ENCODE measurements around the gene MRPL52.
"Not testable (repeated sequence)": the region's sequence is repeated elsewhere in the genome, so short reads cannot be mapped to it uniquely, and the experiment has no call there.

MRPL52 gene

DNA sequence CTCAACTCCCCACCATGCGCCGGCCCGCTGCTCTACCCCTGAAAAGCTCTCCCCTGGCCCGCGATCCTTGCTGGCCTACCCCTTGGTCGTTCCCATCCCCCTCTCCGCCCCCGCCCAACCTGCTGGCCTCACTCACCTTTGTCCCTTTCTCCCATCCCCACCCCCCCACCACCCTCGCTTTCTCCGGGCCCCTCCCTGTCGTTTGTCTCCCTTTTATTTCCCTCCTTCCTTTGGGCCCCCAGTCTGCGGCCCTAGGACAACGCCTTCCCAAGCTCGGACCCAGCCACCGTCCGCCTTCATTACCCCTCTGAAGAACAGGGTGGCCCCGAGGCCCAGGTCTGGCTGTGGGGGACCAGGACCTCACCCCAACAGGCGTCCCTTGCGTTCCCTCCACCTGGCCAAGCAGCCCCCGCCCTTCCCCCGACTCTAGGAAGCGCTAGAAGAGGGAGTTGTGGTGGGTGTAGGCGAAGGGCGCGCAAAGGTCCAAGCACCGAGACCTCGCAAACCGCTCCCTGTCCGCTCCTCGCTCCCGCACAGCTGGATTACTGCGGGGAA lies 7.6 kb upstream of the MRPL52 start:
- Histone ChIP-seq H3K9me3 (ENCODE audit: control insufficient read depth in 2 of 2, low read length in 2 of 2) (no peaks in the 10 kb centered on the region), H3K4me3 (ENCODE audit: low read length in 2 of 2) (peak overlapping the region; percentile 50 to 66), H3K36me3 (ENCODE audit: control insufficient read depth in 2 of 2, insufficient read depth in 2 of 2, low read length in 2 of 2) (no peaks in the 10 kb centered on the region), H3K4me1 (ENCODE audit: control insufficient read depth in 2 of 2, insufficient read depth in 2 of 2, low read length in 2 of 2) (peaks cover 15% of the 10 kb centered on the region in 2 donors), H3K27ac (ENCODE audit: low read depth in 2 of 2, low read length in 2 of 2) (peak overlapping the region; percentile 22 to 56), H3K27me3 (ENCODE audit: control insufficient read depth in 2 of 2, insufficient read depth in 2 of 2, low read length in 2 of 2) (no peaks in the 10 kb centered on the region), H3K9ac (ENCODE audit: low read depth in 1 of 2, low read length in 2 of 2) (peak overlapping the region; percentile 52 to 58)

DNA sequence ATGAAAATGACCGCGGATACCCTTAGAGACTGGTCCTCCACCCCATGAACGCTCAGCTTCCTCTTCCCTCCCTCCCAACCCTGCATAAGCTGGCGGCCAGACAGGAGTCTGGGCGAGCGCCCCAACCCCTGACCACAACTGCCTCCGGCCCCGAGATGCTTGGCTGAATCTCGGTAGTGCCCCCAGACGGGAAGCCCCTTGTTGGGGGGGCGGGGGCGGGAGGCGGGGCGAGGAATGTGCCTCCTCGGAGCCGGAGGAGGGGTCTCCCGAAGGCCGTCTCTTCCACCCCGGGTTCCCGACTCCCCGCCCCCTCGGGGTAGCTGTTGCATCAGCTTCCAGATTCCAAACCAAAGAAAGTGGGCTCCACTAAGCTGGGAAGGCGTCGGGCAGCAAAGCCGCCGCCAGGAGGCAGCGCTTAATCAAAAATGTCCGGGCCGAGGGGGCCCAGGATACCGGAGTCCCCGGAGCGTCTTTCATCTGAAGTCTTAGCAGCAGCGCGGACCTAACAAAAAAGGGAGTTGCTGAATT lies 7.1 kb upstream of the MRPL52 start:
- H3K4me1 ChIP-seq (ENCODE audit: control insufficient read depth in 2 of 2, insufficient read depth in 2 of 2, low read length in 2 of 2), result peaks cover 15% of the 10 kb centered on the region in 2 donors
- H3K4me3 ChIP-seq (ENCODE audit: low read length in 2 of 2), result peak overlapping the region; percentile 50 to 66
- H3K9ac ChIP-seq (ENCODE audit: low read depth in 1 of 2, low read length in 2 of 2), result peak overlapping the region; percentile 52 to 58
- peak overlapping the region; percentile 22 to 56 for H3K27ac ChIP-seq (ENCODE audit: low read depth in 2 of 2, low read length in 2 of 2)
- no peaks in the 10 kb centered on the region for H3K36me3 ChIP-seq (ENCODE audit: control insufficient read depth in 2 of 2, insufficient read depth in 2 of 2, low read length in 2 of 2)
- H3K27me3 ChIP-seq (ENCODE audit: control insufficient read depth in 2 of 2, insufficient read depth in 2 of 2, low read length in 2 of 2), result no peaks in the 10 kb centered on the region
- no peaks in the 10 kb centered on the region for H3K9me3 ChIP-seq (ENCODE audit: control insufficient read depth in 2 of 2, low read length in 2 of 2)

GRCh38 chr14:22824711-22825359 lies 4.9 kb upstream of the MRPL52 start:
- Histone ChIP-seq H3K4me3 (ENCODE audit: low read length in 2 of 2) (no peak overlapping the region), H3K9me3 (ENCODE audit: control insufficient read depth in 2 of 2, low read length in 2 of 2) (no peaks in the 10 kb centered on the region), H3K4me1 (ENCODE audit: control insufficient read depth in 2 of 2, insufficient read depth in 2 of 2, low read length in 2 of 2) (peaks cover 9 to 14% of the 10 kb centered on the region in 2 donors), H3K27me3 (ENCODE audit: control insufficient read depth in 2 of 2, insufficient read depth in 2 of 2, low read length in 2 of 2) (no peaks in the 10 kb centered on the region), H3K36me3 (ENCODE audit: control insufficient read depth in 2 of 2, insufficient read depth in 2 of 2, low read length in 2 of 2) (no peaks in the 10 kb centered on the region), H3K9ac (ENCODE audit: low read depth in 1 of 2, low read length in 2 of 2) (no peak overlapping the region), H3K27ac (ENCODE audit: low read depth in 2 of 2, low read length in 2 of 2) (no peak overlapping the region)

- H3K27me3 ChIP-seq (ENCODE audit: control insufficient read depth in 2 of 2, insufficient read depth in 2 of 2, low read length in 2 of 2); H3K9me3 ChIP-seq (ENCODE audit: control insufficient read depth in 2 of 2, low read length in 2 of 2); H3K36me3 ChIP-seq (ENCODE audit: control insufficient read depth in 2 of 2, insufficient read depth in 2 of 2, low read length in 2 of 2): not testable (repeated sequence)
- Histone ChIP-seq H3K27ac (ENCODE audit: low read depth in 2 of 2, low read length in 2 of 2) (peak overlapping the region; percentile 61 to 77), H3K9ac (ENCODE audit: low read depth in 1 of 2, low read length in 2 of 2) (peak overlapping the region; percentile 84 to 87), H3K4me1 (ENCODE audit: control insufficient read depth in 2 of 2, insufficient read depth in 2 of 2, low read length in 2 of 2) (peaks cover 6 to 12% of the 10 kb centered on the region in 2 donors), H3K4me3 (ENCODE audit: low read length in 2 of 2) (peak overlapping the region; percentile 94 to 95)
These were observed 519 bp upstream of the MRPL52 start for GRCh38 chr14:22829076-22829660.

DNA sequence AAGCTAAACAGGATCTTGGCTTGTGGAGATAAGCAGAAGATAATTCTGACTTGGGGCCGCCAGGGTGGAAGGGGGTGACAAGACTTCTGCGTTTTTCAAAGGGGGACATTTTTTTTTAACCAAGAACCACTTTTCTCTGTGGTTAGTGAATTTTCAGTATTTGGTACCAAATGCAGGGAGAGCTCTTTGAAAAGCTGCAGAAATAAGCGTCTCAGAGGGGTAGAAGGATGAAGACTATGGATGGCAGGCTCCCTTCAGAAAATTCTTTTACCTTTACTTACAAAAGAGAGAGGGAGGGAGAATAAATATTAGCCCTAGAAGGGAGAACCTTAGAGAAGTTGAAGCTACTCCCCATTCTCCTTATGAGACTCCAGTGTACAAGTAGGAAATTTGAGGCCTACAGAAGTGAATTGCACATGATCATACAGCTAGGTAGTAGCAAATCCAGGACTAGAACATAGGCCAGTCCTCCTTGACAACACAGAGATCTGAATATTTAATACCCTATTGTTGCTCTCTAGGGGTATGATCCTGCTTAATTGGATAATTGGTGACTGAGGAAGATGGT lies 840 bp downstream of the MRPL52 start:
- H3K27ac ChIP-seq (ENCODE audit: low read depth in 2 of 2, low read length in 2 of 2), result peak overlapping the region in 1 of 2 donors; percentile 77
- peak overlapping the region; percentile 84 to 87 for H3K9ac ChIP-seq (ENCODE audit: low read depth in 1 of 2, low read length in 2 of 2)
- H3K4me3 ChIP-seq (ENCODE audit: low read length in 2 of 2), result peak overlapping the region; percentile 94 to 95

GRCh38 chr14:22835505-22835904 lies 5.8 kb downstream of the MRPL52 start:
- no peaks in the 10 kb centered on the region for H3K27me3 ChIP-seq (ENCODE audit: control insufficient read depth in 2 of 2, insufficient read depth in 2 of 2, low read length in 2 of 2)
- no peak overlapping the region for H3K4me3 ChIP-seq (ENCODE audit: low read length in 2 of 2)
- peaks cover 13 to 19% of the 10 kb centered on the region in 2 donors for H3K4me1 ChIP-seq (ENCODE audit: control insufficient read depth in 2 of 2, insufficient read depth in 2 of 2, low read length in 2 of 2)
- peak overlapping the region in 1 of 2 donors; percentile 96 for H3K9ac ChIP-seq (ENCODE audit: low read depth in 1 of 2, low read length in 2 of 2)
- no peaks in the 10 kb centered on the region for H3K9me3 ChIP-seq (ENCODE audit: control insufficient read depth in 2 of 2, low read length in 2 of 2)
- H3K36me3 ChIP-seq (ENCODE audit: control insufficient read depth in 2 of 2, insufficient read depth in 2 of 2, low read length in 2 of 2), result peaks cover 10 to 15% of the 10 kb centered on the region in 2 donors
- H3K27ac ChIP-seq (ENCODE audit: low read depth in 2 of 2, low read length in 2 of 2), result no peak overlapping the region

More for the DNA sequence above, 840 bp downstream of the MRPL52 start:
- no peaks in the 10 kb centered on the region for H3K27me3 ChIP-seq (ENCODE audit: control insufficient read depth in 2 of 2, insufficient read depth in 2 of 2, low read length in 2 of 2)
- H3K4me1 ChIP-seq (ENCODE audit: control insufficient read depth in 2 of 2, insufficient read depth in 2 of 2, low read length in 2 of 2), result peaks cover 6 to 12% of the 10 kb centered on the region in 2 donors
- no peaks in the 10 kb centered on the region for H3K9me3 ChIP-seq (ENCODE audit: control insufficient read depth in 2 of 2, low read length in 2 of 2)
- H3K36me3 ChIP-seq (ENCODE audit: control insufficient read depth in 2 of 2, insufficient read depth in 2 of 2, low read length in 2 of 2), result peaks cover 10 to 15% of the 10 kb centered on the region in 2 donors

DNA sequence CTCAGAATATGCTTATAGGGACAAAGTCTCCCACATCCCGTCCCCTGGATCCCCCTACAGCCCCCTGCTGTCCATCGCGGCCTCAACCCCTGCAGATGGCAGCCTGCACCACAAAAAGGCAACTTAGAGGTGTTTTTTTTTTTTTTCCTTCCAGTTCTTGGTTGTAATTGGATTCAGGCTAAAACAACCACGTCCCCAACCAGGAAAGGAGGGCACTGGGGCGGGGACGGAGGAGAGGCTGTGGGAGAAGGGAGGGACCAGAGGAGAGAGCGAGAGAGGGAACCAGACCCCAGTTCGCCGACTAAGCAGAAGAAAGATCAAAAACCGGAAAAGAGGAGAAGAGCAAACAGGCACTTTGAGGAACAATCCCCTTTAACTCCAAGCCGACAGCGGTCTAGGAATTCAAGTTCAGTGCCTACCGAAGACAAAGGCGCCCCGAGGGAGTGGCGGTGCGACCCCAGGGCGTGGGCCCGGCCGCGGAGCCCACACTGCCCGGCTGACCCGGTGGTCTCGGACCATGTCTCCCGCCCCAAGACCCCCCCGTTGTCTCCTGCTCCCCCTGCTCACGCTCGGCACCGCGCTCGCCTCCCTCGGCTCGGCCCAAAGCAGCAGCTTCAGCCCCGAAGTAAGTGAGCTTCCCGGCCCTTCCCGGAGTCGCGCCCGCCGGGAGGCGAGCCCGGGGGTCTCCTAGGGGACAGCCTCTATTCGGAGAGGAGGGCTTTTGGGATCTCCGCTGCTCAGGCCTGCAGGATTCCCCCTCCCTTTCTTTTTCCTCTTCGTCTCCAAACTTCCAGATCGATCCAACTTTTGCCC lies 6.8 kb downstream of the MRPL52 start, which contains the start of gene MMP14:
Gene MMP14 (plus strand): TSS at position 285 of the 813 bp plus-strand sequence. CDS start 233 bp downstream, at position 518.
- Histone ChIP-seq H3K9me3 (ENCODE audit: control insufficient read depth in 2 of 2, low read length in 2 of 2) (no peaks in the 10 kb centered on the region), H3K36me3 (ENCODE audit: control insufficient read depth in 2 of 2, insufficient read depth in 2 of 2, low read length in 2 of 2) (peaks cover 12 to 21% of the 10 kb centered on the region in 2 donors), H3K27ac (ENCODE audit: low read depth in 2 of 2, low read length in 2 of 2) (peak within 1 kb of the TSS; percentile 85 to 88), H3K27me3 (ENCODE audit: control insufficient read depth in 2 of 2, insufficient read depth in 2 of 2, low read length in 2 of 2) (no peaks in the 10 kb centered on the region), H3K9ac (ENCODE audit: low read depth in 1 of 2, low read length in 2 of 2) (peak within 1 kb of the TSS; percentile 84 to 96), H3K4me1 (ENCODE audit: control insufficient read depth in 2 of 2, insufficient read depth in 2 of 2, low read length in 2 of 2) (peaks cover 10 to 17% of the 10 kb centered on the region in 2 donors), H3K4me3 (ENCODE audit: low read length in 2 of 2) (peak within 1 kb of the TSS; percentile 90 to 96)

DNA sequence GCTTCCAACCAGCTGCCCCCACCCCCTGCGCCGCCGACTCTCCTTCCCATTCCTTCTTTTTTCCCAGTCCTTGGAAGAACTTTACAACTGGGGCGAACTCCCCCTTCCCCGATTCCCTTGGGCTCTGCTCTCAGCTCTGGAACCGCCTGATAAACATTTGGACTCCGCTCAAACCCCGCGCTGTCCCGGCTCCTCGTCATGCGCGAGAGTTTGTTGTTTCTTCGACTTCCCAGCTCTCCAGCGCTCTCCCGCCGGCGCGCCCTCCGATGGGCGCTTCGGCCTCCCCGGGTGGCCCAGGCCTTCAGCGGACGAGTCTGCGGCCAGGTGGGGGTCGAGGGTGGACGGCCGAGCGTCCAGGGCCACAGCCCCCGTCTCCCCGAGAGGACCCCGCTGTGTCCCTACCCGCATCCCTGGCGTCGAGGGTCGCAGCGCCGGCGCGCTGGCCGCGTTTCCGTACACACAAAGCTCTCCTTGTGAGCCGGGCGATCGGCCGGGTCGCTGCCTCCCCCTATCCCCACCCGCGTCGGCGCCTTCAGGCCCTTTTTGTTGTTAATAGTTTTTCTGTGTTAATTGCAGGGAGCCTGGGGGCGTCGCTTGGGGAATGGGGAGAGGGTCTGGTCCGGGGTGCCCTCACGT lies 7.5 kb downstream of the MRPL52 start:
- peak overlapping the region; percentile 84 to 96 for H3K9ac ChIP-seq (ENCODE audit: low read depth in 1 of 2, low read length in 2 of 2)
- H3K27me3 ChIP-seq (ENCODE audit: control insufficient read depth in 2 of 2, insufficient read depth in 2 of 2, low read length in 2 of 2), result no peaks in the 10 kb centered on the region
- H3K27ac ChIP-seq (ENCODE audit: low read depth in 2 of 2, low read length in 2 of 2), result peak overlapping the region; percentile 85 to 88
- H3K9me3 ChIP-seq (ENCODE audit: control insufficient read depth in 2 of 2, low read length in 2 of 2), result no peaks in the 10 kb centered on the region
- peaks cover 20 to 28% of the 10 kb centered on the region in 2 donors for H3K36me3 ChIP-seq (ENCODE audit: control insufficient read depth in 2 of 2, insufficient read depth in 2 of 2, low read length in 2 of 2)
- H3K4me1 ChIP-seq (ENCODE audit: control insufficient read depth in 2 of 2, insufficient read depth in 2 of 2, low read length in 2 of 2), result peaks cover 10 to 17% of the 10 kb centered on the region in 2 donors
- peak overlapping the region; percentile 90 to 96 for H3K4me3 ChIP-seq (ENCODE audit: low read length in 2 of 2)
